Neural cell (in vitro differentiated cells): ENCODE measurements around the gene CBFA2T2. TPM values are rescaled to one million over a fixed set of nuclear protein-coding genes. Genes with fewer than 3 reads are reported as not detected.

Experiments used
- H2AFZ ChIP-seq: fragments of 200-600, 300-800 bp; sonication (generic), shearing (Covaris generic); 2 replicates; pipeline ENCODE4 v1.6.0; 2014; ENCODE audit warnings: low read depth, mild to moderate bottlenecking, antibody characterized with exemption, low read length, moderate library complexity
- H3F3A ChIP-seq: fragments of 200-600 bp; shearing (Covaris generic); 2 replicates; pipeline ENCODE4 v1.6.1; 2016; ENCODE audit warnings: mild to moderate bottlenecking, moderate library complexity, mixed read lengths, antibody characterized with exemption, low read length; ENCODE audit not compliant: insufficient read depth, poor library complexity, severe bottlenecking
- H3K27ac ChIP-seq: fragments of 200-600, 300-800 bp; sonication (generic), shearing (Covaris generic); 2 replicates; pipeline ENCODE4 v1.5.1; 2014; ENCODE audit warnings: mild to moderate bottlenecking, low read length, moderate library complexity
- H3K27me3 ChIP-seq: fragments of 300-800, 200-600 bp; sonication (generic), shearing (Covaris generic); 2 replicates; pipeline ENCODE4 v1.6.0; 2014; ENCODE audit warnings: mild to moderate bottlenecking, low read depth, low read length, moderate library complexity; ENCODE audit not compliant: insufficient read depth
- H3K36me3 ChIP-seq: fragments of 300-800, 200-600 bp; sonication (generic), shearing (Covaris generic); 2 replicates; pipeline ENCODE4 v1.5.1; 2014; ENCODE audit warnings: mild to moderate bottlenecking, antibody characterized with exemption, low read length, moderate library complexity; ENCODE audit not compliant: insufficient read depth
- H3K4me2 ChIP-seq: fragments of 300-800, 200-600 bp; sonication (generic), shearing (Covaris generic); 2 replicates; pipeline ENCODE4 v1.6.0; 2014; ENCODE audit warnings: mild to moderate bottlenecking, low read length
- H3K4me3 ChIP-seq: fragments of 300-800, 200-600 bp; sonication (generic), shearing (Covaris generic); 2 replicates; pipeline ENCODE4 v1.5.1; 2014; ENCODE audit warnings: mild to moderate bottlenecking, low read length, moderate library complexity
- H3K79me2 ChIP-seq: fragments of 200-600 bp; shearing (Covaris generic); replicated peaks from 2 replicates; pipeline ENCODE4 v1.6.0; 2014; ENCODE audit warnings: mild to moderate bottlenecking, low read length, moderate library complexity; ENCODE audit not compliant: insufficient read depth
- H3K9ac ChIP-seq: fragments of 300-800, 200-600 bp; sonication (generic), shearing (Covaris generic); 2 replicates; pipeline ENCODE4 v1.6.1; 2016; ENCODE audit warnings: mild to moderate bottlenecking, low read length, mixed read lengths
- H3K9me2 ChIP-seq: fragments of 200-600 bp; shearing (Covaris generic); 2 replicates; pipeline ENCODE4 v1.6.1; 2016; ENCODE audit warnings: mild to moderate bottlenecking, low read length, mixed read lengths; ENCODE audit not compliant: insufficient read depth
- H3K9me3 ChIP-seq: fragments of 200-600, 300-800 bp; sonication (generic), shearing (Covaris generic); 2 replicates; pipeline ENCODE4 v1.6.1; 2016; ENCODE audit warnings: mild to moderate bottlenecking, mixed run types, low read length, moderate library complexity, mixed read lengths
- H4K20me1 ChIP-seq: fragments of 200-600 bp; shearing (Covaris generic); 2 replicates; pipeline ENCODE4 v1.6.1; 2016; ENCODE audit warnings: mild to moderate bottlenecking, mixed run types; ENCODE audit not compliant: insufficient read depth
- EP300 ChIP-seq: fragments of 450-650 bp; conservative IDR thresholded peaks from 2 replicates; pipeline ENCODE4 v1.6.1; 2014; ENCODE audit warnings: antibody characterized with exemption, mild to moderate bottlenecking, moderate library complexity; ENCODE audit not compliant: poor library complexity, severe bottlenecking
- EZH2 ChIP-seq: fragments of 200-600, 300-800 bp; shearing (Covaris generic), sonication (generic); IDR thresholded peaks from 2 replicates; pipeline ENCODE4 v1.6.1; 2014; ENCODE audit warnings: antibody characterized with exemption, low read length, borderline replicate concordance, mild to moderate bottlenecking; ENCODE audit not compliant: insufficient read depth, poor library complexity, severe bottlenecking
- MXI1 ChIP-seq: fragments of 450-650 bp; conservative IDR thresholded peaks from 2 replicates; pipeline ENCODE4 v1.6.1; 2014; ENCODE audit warnings: antibody characterized with exemption, mild to moderate bottlenecking; ENCODE audit not compliant: poor library complexity, severe bottlenecking
- POLR2AphosphoS5 ChIP-seq: IDR thresholded peaks from 2 replicates; pipeline ENCODE4 v1.6.1; 2012
- RAD21 ChIP-seq: fragments of 450-650 bp; conservative IDR thresholded peaks from 2 replicates; pipeline ENCODE4 v1.6.1; 2014; ENCODE audit warnings: antibody characterized with exemption, mild to moderate bottlenecking, moderate library complexity
- SMC3 ChIP-seq: fragments of 450-650 bp; conservative IDR thresholded peaks from 2 replicates; pipeline ENCODE4 v1.6.1; 2014; ENCODE audit warnings: antibody characterized with exemption, mild to moderate bottlenecking, moderate library complexity; ENCODE audit not compliant: poor library complexity
- TAF1 ChIP-seq: IDR thresholded peaks from 2 replicates; pipeline ENCODE4 v1.6.1; 2012; ENCODE audit warnings: low read depth
- polyA plus RNA-seq: library from polyadenylated mRNA; depleted of rRNA; stranded (reverse); fragments of >200 nt; gene quantifications from 2 replicates; pipeline ENCODE4 v1.2.3, GENCODE V29; 2014
- TF ChIP-seq, protein P1 (sequence below): fragments of 450-650 bp; IDR thresholded peaks from 2 replicates; pipeline ENCODE4 v1.5.1; 2014; ENCODE audit warnings: antibody characterized with exemption, mild to moderate bottlenecking, moderate library complexity; ENCODE audit not compliant: poor library complexity, severe bottlenecking
- TF ChIP-seq, protein P2 (sequence below): IDR thresholded peaks from 2 replicates; pipeline ENCODE4 v1.6.1; 2012; ENCODE audit warnings: borderline replicate concordance

Gene CBFA2T2
- polyA plus RNA-seq, 1 donor from 2014 or later = 15.9 TPM

DNA sequence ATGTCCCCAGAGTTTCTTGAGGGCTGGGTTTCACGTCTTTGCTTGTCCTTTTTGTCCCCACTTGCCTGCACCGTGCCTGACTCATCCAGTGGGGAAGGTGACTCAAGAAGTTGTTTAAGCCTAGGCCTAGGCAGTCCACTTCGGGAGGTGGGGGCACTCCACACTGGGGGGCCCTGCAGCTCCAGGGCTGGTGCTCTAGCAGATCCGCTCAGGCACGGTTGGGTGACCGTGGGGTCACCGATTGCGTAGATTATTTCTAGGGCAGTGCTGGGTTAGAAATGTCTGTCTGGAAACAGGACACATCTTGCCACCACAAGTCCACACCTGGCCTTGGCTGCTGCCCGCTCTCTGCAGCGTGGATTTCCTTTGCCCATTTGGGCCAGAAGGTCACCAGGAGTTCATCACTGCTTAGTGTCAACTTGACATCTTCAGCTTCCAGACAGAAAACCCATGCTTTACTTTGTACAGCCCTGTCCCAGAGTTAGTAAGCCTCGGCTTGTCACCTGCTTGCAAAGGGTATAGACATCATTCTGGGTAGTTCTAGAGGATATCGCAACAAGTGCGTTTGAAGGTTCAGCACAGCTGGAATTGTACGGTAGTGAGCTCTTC is 158.6 kb downstream of the CBFA2T2 start:
- H2AFZ ChIP-seq = no peak overlapping the region
- H3K9ac ChIP-seq = no peak overlapping the region
- no peaks in the 10 kb centered on the region for H3K9me3 ChIP-seq
- H3K27me3 ChIP-seq = no peaks in the 10 kb centered on the region
- no peak overlapping the region for H3K27ac ChIP-seq
- peaks cover 6% of the 10 kb centered on the region for H3K36me3 ChIP-seq
- H3K79me2 ChIP-seq = no peaks in the 10 kb centered on the region
- no peaks in the 10 kb centered on the region for H4K20me1 ChIP-seq
- no peak overlapping the region for H3K4me3 ChIP-seq
- TF ChIP-seq POLR2AphosphoS5 (no peak), EP300 (no peak), EZH2 (no peak), TAF1 (no peak), SMC3 (no peak), MXI1 (no peak), RAD21 (no peak)
- TF ChIP-seq, protein P1, sequence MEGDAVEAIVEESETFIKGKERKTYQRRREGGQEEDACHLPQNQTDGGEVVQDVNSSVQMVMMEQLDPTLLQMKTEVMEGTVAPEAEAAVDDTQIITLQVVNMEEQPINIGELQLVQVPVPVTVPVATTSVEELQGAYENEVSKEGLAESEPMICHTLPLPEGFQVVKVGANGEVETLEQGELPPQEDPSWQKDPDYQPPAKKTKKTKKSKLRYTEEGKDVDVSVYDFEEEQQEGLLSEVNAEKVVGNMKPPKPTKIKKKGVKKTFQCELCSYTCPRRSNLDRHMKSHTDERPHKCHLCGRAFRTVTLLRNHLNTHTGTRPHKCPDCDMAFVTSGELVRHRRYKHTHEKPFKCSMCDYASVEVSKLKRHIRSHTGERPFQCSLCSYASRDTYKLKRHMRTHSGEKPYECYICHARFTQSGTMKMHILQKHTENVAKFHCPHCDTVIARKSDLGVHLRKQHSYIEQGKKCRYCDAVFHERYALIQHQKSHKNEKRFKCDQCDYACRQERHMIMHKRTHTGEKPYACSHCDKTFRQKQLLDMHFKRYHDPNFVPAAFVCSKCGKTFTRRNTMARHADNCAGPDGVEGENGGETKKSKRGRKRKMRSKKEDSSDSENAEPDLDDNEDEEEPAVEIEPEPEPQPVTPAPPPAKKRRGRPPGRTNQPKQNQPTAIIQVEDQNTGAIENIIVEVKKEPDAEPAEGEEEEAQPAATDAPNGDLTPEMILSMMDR = no peak
- TF ChIP-seq, protein P2, sequence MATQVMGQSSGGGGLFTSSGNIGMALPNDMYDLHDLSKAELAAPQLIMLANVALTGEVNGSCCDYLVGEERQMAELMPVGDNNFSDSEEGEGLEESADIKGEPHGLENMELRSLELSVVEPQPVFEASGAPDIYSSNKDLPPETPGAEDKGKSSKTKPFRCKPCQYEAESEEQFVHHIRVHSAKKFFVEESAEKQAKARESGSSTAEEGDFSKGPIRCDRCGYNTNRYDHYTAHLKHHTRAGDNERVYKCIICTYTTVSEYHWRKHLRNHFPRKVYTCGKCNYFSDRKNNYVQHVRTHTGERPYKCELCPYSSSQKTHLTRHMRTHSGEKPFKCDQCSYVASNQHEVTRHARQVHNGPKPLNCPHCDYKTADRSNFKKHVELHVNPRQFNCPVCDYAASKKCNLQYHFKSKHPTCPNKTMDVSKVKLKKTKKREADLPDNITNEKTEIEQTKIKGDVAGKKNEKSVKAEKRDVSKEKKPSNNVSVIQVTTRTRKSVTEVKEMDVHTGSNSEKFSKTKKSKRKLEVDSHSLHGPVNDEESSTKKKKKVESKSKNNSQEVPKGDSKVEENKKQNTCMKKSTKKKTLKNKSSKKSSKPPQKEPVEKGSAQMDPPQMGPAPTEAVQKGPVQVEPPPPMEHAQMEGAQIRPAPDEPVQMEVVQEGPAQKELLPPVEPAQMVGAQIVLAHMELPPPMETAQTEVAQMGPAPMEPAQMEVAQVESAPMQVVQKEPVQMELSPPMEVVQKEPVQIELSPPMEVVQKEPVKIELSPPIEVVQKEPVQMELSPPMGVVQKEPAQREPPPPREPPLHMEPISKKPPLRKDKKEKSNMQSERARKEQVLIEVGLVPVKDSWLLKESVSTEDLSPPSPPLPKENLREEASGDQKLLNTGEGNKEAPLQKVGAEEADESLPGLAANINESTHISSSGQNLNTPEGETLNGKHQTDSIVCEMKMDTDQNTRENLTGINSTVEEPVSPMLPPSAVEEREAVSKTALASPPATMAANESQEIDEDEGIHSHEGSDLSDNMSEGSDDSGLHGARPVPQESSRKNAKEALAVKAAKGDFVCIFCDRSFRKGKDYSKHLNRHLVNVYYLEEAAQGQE = no peak
- H3F3A ChIP-seq = no peaks in the 10 kb centered on the region
- H3K4me2 ChIP-seq = no peak overlapping the region
- H3K9me2 ChIP-seq = no peaks in the 10 kb centered on the region

- no peak overlapping the region for H3K9ac ChIP-seq
- no peak overlapping the region for H3K27ac ChIP-seq
- H3K4me2 ChIP-seq = no peak overlapping the region
- TF ChIP-seq TAF1 (no peak), POLR2AphosphoS5 (no peak), EP300 (no peak), RAD21 (no peak), EZH2 (no peak), SMC3 (no peak), MXI1 (no peak)
- TF ChIP-seq, protein P2 = no peak
- H3K36me3 ChIP-seq = peaks cover 6% of the 10 kb centered on the region
- H4K20me1 ChIP-seq = no peaks in the 10 kb centered on the region
- no peaks in the 10 kb centered on the region for H3K9me3 ChIP-seq
- H3K9me2 ChIP-seq = no peaks in the 10 kb centered on the region
- no peaks in the 10 kb centered on the region for H3F3A ChIP-seq
- H3K4me3 ChIP-seq = no peak overlapping the region
- no peak overlapping the region for H2AFZ ChIP-seq
- no peaks in the 10 kb centered on the region for H3K27me3 ChIP-seq
- no peaks in the 10 kb centered on the region for H3K79me2 ChIP-seq
Observed at GRCh38 chr20:33649201-33649681, 159.3 kb downstream of the CBFA2T2 start.
